Colonic mucosa (tissue), 4 donors: Measurements from ENCODE around the gene NUP98. TPM values are rescaled to one million over a fixed set of nuclear protein-coding genes. Genes with fewer than 3 reads are reported as not detected.

Source experiments
- DNase-seq: peaks from one replicate; pipeline ENCODE4 v3.0.0-alpha.2; 2020
- H3K27ac ChIP-seq: fragments of 200-600 bp; one replicate; pipeline ENCODE4 v1.8.0; 2021
- H3K27me3 ChIP-seq: fragments of 200-600 bp; one replicate; pipeline ENCODE4 v1.8.0; 2021
- H3K36me3 ChIP-seq: fragments of 200-600 bp; one replicate; pipeline ENCODE4 v1.8.0; 2021
- H3K4me1 ChIP-seq: fragments of 200-600 bp; one replicate; pipeline ENCODE4 v1.8.0; 2021; ENCODE audit warnings: mild to moderate bottlenecking
- H3K4me3 ChIP-seq: fragments of 200-600 bp; one replicate; pipeline ENCODE4 v1.8.0; 2021
- H3K9ac ChIP-seq, 2 donors: one replicate each; pipeline ENCODE4 v1.7.0; 2013; ENCODE audit warnings: control low read depth in 2 of 2, low read depth in 2 of 2, low read length in 2 of 2
- H3K9me3 ChIP-seq: fragments of 200-600 bp; one replicate; pipeline ENCODE4 v1.8.0; 2021
- CTCF ChIP-seq: fragments of 200-600 bp; IDR thresholded peaks from one replicate; pipeline ENCODE4 v1.8.0; 2022; ENCODE audit warnings: antibody characterized with exemption, mild to moderate bottlenecking
- intact Hi-C: fragments of 100-400 bp; cut with DNase I; formaldehyde crosslinking; loops from one replicate; pipeline ENCODE4 v1.14.1; 2022
- total RNA-seq, 2 donors: library from RNA; stranded (reverse); fragmentation: NEBNext Ultra II Directional in 1 of 2; extraction: Animal tissue kit (Norgen Biotek cat#: 25700) in 1 of 2; gene quantifications; one replicate each; pipeline ENCODE4 v1.2.1, GENCODE V29; 2021
- donor health status: healthy.
- donor health status: DM: no; HTN: no; CAD: no.
- donor health status: DM: no; HTN: no; CAD: no.

The NUP98 gene
- total RNA-seq, 2 donors from 2014 or later = 59.2 to 76.7 TPM

DNA sequence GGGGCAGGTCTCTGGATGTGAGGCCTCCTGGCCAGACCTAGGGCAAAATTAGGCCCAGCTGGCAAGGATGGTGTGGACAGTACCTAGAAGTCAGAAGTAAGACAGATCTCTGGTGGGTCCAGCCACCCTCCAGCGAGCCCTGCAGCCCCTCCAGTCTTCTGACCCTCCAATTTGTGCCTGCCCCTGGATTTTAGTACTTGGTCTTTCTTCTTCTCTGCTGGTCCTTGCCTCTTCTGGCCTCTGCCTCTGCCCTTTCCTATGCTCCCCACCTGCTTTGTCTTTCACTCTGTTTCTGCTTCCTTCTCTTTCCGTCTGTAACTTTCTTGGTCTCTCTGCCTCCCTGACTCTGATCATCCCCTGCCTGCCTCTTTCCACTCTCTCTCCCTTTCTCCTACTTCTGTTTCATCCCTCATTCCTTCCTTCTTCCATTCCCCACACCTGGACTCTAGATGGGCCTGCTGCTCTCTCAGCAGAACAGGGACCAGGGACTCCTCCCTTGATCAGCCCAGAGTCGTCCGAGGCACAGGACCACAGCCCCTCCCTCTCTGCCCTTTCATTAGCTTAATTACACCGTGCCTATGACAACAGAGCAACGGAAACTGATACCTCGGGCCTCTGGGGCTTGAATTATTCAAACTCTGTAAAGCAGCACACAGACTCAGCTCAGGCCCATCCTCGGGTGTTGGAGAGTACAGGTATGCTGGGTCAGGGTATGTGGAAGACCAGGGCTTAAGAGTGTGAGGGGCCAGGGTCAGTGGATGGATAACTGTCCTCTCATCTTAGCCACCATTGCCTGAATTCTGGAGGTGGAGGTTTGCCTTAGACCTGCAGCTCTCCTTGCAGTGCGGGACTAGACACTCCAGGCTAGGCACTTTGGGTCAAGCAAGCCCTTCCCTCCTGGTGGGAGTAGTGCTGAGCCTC, 125.8 kb downstream of the NUP98 start, which contains the start of gene CHRNA10:
Gene CHRNA10 (minus strand): TSS at position 51 of the 921 bp plus-strand sequence. CDS start 72 bp downstream, outside the sequence.
- Histone ChIP-seq H3K4me1 (no peaks in the 10 kb centered on the region), H3K9me3 (no peaks in the 10 kb centered on the region), H3K27me3 (no peaks in the 10 kb centered on the region), H3K9ac (no peak within 1 kb of the TSS), H3K27ac (no peak within 1 kb of the TSS), H3K4me3 (no peak within 1 kb of the TSS), H3K36me3 (no peaks in the 10 kb centered on the region)
- TF ChIP-seq CTCF = no peak
- DNase-seq = no peak
- intact Hi-C loops = no loop called here

GRCh38 chr11:3669742-3670183, 127.6 kb downstream of the NUP98 start:
- Histone ChIP-seq H3K9ac (no peak overlapping the region), H3K4me3 (no peak overlapping the region), H3K36me3 (no peaks in the 10 kb centered on the region), H3K4me1 (no peaks in the 10 kb centered on the region), H3K9me3 (no peaks in the 10 kb centered on the region), H3K27ac (no peak overlapping the region), H3K27me3 (no peaks in the 10 kb centered on the region)
- no peak for TF ChIP-seq CTCF
- intact Hi-C loops = no loop called here
- DNase-seq = no peak

- no peak for DNase-seq
- Histone ChIP-seq H3K27me3 (no peaks in the 10 kb centered on the region), H3K9ac (no peak overlapping the region), H3K4me3 (no peak overlapping the region), H3K4me1 (no peaks in the 10 kb centered on the region), H3K36me3 (no peaks in the 10 kb centered on the region), H3K9me3 (no peaks in the 10 kb centered on the region), H3K27ac (no peak overlapping the region)
- TF ChIP-seq CTCF = no peak
- intact Hi-C loops = no loop called here
These were observed 128.2 kb downstream of the NUP98 start for GRCh38 chr11:3669128-3669527.

DNA sequence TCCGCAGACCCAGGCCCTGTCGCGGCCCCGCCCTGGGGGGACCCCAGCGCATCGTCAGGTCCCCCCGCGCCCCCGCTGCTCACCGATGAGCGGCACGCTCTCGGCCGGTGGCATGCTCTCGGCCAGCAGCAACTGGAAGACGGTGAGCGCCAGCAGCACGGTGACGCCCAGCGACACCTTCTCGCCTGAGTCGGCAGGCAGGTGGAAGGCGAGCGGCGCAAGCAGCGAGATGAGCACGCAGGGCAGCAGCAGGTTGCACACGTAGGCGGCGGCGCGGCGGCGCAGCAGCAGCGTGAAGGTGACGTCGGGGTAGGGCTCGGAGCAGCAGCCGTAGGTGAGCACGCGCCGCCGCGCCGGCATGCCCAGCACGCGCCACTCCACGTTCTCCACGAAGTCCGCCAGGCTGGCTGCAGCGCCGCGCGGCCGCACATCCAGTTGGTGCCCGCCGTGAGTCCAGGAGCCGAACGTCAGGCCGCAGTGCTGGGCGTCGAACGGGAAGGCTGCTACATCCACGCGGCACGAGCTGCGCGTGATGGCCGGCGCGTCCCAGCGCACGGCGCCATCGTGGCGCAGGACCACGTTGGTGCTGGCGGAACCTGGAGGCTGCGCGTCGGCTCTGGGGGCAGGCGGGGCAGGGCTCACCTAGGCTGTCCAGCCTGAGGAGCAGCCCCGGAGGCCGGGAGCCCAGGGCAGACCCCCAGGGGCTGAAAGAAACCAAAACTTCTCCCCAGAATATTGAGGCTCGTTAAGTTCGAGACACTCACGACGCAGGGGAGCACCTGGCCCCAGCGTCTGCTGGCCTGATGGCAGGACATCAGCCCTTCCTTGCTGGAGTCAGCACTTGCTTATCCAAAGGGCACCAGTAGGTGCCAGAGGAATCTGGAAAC, 130.0 kb downstream of the NUP98 start:
- no peak for DNase-seq
- no peak overlapping the region for H3K4me3 ChIP-seq
- H3K9ac ChIP-seq = no peak overlapping the region
- no peaks in the 10 kb centered on the region for H3K9me3 ChIP-seq
- no peaks in the 10 kb centered on the region for H3K27me3 ChIP-seq
- no peaks in the 10 kb centered on the region for H3K36me3 ChIP-seq
- intact Hi-C loops = no loop called here
- TF ChIP-seq CTCF = no peak
- H3K4me1 ChIP-seq = no peaks in the 10 kb centered on the region
- no peak overlapping the region for H3K27ac ChIP-seq

DNA sequence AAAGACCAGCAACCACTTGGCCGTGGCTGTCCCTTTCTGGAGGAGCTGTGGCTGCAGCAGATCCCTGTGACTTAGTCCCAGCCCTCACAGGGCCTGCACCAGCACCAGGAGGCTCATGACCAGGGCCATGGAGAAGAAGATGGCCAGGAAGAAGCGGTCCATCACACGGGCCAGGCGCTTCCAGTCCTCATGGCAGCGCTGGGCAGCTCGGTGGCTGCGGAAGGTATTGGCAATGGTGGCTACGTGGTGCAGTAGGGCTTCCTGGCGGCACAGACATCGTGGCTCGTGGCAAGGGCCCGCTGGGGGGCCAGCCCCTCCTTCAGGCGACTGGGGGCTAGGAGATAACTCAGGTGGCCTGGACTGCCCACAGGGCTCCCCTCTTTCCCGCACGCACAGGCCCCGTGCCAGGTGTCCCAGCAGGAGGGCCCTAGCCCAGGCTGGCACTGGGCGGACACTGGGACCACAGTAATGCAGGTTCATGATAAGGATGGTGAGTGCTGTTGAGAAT, 131.3 kb downstream of the NUP98 start:
- Histone ChIP-seq H3K9ac (no peak overlapping the region), H3K36me3 (no peaks in the 10 kb centered on the region), H3K4me1 (no peaks in the 10 kb centered on the region), H3K27ac (no peak overlapping the region), H3K9me3 (no peaks in the 10 kb centered on the region), H3K27me3 (no peaks in the 10 kb centered on the region), H3K4me3 (no peak overlapping the region)
- DNase-seq = no peak
- intact Hi-C loops = no loop called here
- no peak for TF ChIP-seq CTCF
